ENCODE results near the gene ARID5B.

The ARID5B gene

DNA sequence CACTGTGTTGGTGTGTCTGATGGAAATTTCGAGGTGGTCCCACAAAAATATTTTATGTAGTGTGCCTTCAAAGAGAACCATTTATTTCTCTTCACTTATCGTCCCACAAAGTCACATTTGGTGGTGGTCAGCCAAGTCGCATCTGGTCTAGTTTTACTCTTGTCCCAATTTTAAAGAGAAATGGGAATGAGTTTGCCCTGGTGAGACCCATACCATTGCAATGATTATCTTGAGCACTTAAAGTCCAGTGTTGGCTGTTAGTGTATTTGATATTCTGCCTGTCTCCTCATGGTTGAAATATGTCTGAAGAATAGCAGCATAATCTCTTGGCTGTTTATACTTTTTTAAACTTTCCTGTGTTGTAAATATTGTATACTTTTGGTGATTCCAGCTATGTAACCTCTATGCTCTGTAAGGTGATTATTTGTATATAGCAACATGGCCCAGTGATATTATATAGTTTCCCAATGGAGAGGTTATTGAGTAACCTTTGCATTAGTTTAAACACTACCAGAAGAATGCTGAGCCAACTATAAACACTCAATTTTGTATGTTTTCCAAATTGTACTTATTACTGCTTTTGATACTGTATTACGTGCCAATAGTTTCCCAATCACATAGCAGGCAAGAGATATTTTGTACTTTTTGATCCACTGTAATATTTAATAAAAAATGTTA, 194.9 kb downstream of the ARID5B start:
- Histone ChIP-seq H3K27ac (ENCODE audit: low read depth, low read length) (no peak overlapping the region), H3K4me3 (ENCODE audit: low read depth, low read length) (no peak overlapping the region), H3K36me3 (ENCODE audit: control insufficient read depth, insufficient read depth, low read length) (no peaks in the 10 kb centered on the region), H3K4me1 (ENCODE audit: control insufficient read depth, insufficient read depth, low read length) (peaks cover 7% of the 10 kb centered on the region; the same call in 1 of the 2 replicates), H3K9ac (ENCODE audit: low read depth, low read length) (no peak overlapping the region), H3K27me3 (ENCODE audit: control insufficient read depth, insufficient read depth, low read length) (no peaks in the 10 kb centered on the region), H3K9me3 (ENCODE audit: control insufficient read depth, insufficient read depth, low read length) (no peaks in the 10 kb centered on the region)

DNA sequence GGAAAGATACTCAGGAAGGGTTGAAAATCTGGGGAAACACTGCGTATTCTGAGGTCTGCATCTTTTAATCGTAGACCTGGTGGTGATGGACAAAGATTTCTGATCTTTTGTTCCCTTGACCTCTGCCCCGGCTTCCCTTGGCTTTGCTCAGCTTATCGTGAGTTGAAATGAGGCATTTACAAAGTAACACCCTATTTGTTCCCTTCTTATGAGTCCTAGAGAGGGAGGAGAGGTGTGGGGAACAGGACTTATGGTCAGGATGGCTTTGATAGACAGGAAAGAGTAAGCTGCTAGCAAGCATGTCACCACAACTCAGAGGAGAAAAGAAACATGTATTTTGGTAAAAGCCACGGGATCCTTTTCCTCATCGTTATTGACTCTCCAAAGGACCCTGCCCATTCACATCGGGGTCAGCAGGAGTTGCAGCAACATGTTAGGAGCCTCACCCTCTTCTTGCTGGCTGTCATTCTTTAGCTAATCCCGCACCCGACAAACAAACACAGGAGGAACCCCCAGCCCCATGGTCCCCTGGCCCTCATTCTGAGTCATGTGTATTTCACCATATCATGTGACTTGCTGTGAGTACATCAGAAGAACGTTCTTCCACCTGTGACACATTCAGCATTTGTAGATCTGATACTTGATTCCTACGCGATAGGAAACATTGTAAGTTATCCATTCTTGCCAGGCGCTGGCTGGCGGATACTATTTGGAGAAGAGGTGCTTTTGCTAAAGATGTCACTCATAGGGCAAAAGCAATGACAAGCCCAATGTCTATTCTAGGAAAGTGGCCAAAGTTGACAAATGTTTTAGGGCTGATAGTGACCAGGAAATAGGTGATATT, 197.0 kb downstream of the ARID5B start:
- Histone ChIP-seq H3K4me1 (ENCODE audit: control insufficient read depth, insufficient read depth, low read length) (peaks cover 7% of the 10 kb centered on the region; the same call in 1 of the 2 replicates), H3K9me3 (ENCODE audit: control insufficient read depth, insufficient read depth, low read length) (no peaks in the 10 kb centered on the region), H3K4me3 (ENCODE audit: low read depth, low read length) (no peak overlapping the region), H3K36me3 (ENCODE audit: control insufficient read depth, insufficient read depth, low read length) (no peaks in the 10 kb centered on the region), H3K27me3 (ENCODE audit: control insufficient read depth, insufficient read depth, low read length) (no peaks in the 10 kb centered on the region), H3K9ac (ENCODE audit: low read depth, low read length) (no peak overlapping the region), H3K27ac (ENCODE audit: low read depth, low read length) (no peak overlapping the region)

DNA sequence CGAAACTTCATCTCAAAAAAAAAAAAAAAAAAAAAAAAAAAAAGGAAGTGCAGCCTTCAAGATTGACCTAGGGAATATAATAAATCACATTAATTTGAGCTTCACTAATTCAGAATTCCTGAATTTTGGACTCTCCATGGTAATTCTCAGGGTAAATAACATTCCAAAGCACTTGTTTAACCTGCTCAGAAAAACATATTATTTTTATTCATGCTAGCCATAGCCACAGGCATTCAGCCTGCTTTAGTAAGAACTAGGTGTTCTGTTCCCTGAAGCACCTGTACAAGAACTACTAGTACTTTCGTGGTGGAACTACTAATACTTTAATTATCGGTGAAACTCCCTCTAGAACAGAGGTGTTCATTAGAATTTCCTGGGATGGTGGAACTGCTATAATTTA, 197.8 kb downstream of the ARID5B start:
- Histone ChIP-seq H3K9me3 (ENCODE audit: control insufficient read depth, insufficient read depth, low read length) (no peaks in the 10 kb centered on the region), H3K4me1 (ENCODE audit: control insufficient read depth, insufficient read depth, low read length) (no peaks in the 10 kb centered on the region), H3K27ac (ENCODE audit: low read depth, low read length) (no peak overlapping the region), H3K36me3 (ENCODE audit: control insufficient read depth, insufficient read depth, low read length) (no peaks in the 10 kb centered on the region), H3K9ac (ENCODE audit: low read depth, low read length) (no peak overlapping the region), H3K4me3 (ENCODE audit: low read depth, low read length) (no peak overlapping the region), H3K27me3 (ENCODE audit: control insufficient read depth, insufficient read depth, low read length) (no peaks in the 10 kb centered on the region)

DNA sequence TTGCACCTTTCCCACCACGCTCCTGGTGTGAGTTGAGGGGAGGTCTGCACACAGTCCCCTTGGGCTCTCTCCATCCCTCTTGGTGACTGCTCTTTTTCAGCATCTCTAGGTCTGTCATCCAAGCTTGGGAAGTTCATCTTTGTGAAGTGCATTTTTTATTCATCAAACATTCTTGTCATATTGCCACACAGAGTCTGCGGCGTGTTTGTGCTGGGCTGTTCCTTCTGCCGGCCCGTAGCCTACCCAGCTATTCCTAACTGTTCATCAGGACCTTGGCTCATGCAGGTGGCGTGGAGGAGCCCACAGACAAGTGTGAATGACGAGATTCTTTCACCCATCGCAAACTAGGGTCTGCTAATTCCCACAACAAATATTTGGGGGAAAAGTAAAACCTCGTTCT, 202.4 kb downstream of the ARID5B start:
- Histone ChIP-seq H3K4me1 (ENCODE audit: control insufficient read depth, insufficient read depth, low read length) (no peaks in the 10 kb centered on the region), H3K9ac (ENCODE audit: low read depth, low read length) (no peak overlapping the region), H3K27me3 (ENCODE audit: control insufficient read depth, insufficient read depth, low read length) (no peaks in the 10 kb centered on the region), H3K27ac (ENCODE audit: low read depth, low read length) (no peak overlapping the region), H3K4me3 (ENCODE audit: low read depth, low read length) (no peak overlapping the region), H3K36me3 (ENCODE audit: control insufficient read depth, insufficient read depth, low read length) (no peaks in the 10 kb centered on the region), H3K9me3 (ENCODE audit: control insufficient read depth, insufficient read depth, low read length) (no peaks in the 10 kb centered on the region)

DNA sequence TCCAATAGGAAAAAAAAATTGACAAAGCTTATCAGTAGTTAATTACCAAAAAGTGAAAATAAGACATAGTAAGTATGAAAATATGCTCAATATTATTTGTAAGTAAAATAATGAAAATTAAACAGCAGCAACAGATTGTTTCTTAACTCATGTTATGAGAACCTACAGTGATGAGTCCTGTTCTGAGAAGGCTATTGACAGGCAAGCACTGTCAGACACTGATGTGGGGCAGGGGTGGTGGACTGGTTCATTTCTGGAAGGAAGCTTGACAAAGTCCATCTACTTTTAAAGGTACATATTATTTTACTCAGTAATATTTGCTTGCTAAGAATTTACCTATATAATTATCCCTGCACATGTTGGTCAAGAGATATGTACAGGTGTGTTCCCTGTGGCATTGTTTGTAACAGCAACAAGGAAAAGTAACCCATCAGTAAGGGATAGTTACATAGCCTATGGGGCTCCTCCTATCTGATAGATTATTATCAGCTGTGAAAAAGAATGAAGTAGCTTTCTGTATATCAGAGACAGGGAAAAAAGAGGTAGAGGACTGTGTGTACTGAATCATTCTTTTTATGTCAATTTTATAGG, 205.5 kb downstream of the ARID5B start:
- Histone ChIP-seq H3K9ac (ENCODE audit: low read depth, low read length) (no peak overlapping the region), H3K27ac (ENCODE audit: low read depth, low read length) (no peak overlapping the region), H3K27me3 (ENCODE audit: control insufficient read depth, insufficient read depth, low read length) (no peaks in the 10 kb centered on the region), H3K9me3 (ENCODE audit: control insufficient read depth, insufficient read depth, low read length) (no peaks in the 10 kb centered on the region), H3K36me3 (ENCODE audit: control insufficient read depth, insufficient read depth, low read length) (no peaks in the 10 kb centered on the region), H3K4me3 (ENCODE audit: low read depth, low read length) (no peak overlapping the region), H3K4me1 (ENCODE audit: control insufficient read depth, insufficient read depth, low read length) (no peaks in the 10 kb centered on the region)

DNA sequence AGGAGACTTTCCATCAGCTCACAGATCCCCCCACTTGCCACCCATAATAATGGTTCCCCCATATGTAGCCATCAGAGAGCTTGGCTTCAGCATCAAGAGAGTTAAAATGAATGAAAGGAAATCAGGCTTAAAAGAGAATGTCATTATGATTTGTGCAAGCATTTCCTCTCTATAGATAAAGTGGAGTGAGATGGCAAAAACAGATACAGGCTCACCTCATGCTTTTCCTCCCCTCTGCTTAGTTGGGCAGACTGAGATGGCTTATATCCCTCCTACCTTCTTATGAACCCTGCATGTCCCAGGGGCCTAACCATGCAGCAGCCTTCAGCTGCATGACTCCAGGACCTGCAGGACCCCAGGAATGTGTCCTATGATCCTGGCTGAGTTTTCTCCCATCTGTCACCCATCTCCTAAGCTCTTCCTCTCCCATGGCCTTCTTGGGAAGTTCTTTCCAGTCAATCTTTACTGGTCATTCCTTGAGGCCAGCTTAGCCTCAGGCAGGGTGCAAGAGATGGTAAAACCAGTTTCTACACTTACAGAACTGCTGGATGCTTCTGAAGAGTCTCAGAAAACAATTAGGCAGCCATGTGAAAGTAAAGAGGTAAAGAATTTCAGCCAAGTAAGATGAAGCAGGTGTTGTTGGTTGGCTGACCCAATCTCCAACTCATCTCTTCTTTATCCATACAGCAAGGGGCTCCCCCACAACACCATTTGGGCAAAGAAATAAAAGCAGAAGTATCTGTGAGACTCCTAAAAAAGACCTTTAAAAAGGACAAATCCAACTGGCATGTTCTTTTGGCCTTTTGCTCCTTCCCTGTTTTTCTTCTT, 207.5 kb downstream of the ARID5B start:
- Histone ChIP-seq H3K36me3 (ENCODE audit: control insufficient read depth, insufficient read depth, low read length) (no peaks in the 10 kb centered on the region), H3K9ac (ENCODE audit: low read depth, low read length) (no peak overlapping the region), H3K4me3 (ENCODE audit: low read depth, low read length) (no peak overlapping the region), H3K27me3 (ENCODE audit: control insufficient read depth, insufficient read depth, low read length) (no peaks in the 10 kb centered on the region), H3K27ac (ENCODE audit: low read depth, low read length) (no peak overlapping the region), H3K9me3 (ENCODE audit: control insufficient read depth, insufficient read depth, low read length) (no peaks in the 10 kb centered on the region), H3K4me1 (ENCODE audit: control insufficient read depth, insufficient read depth, low read length) (no peaks in the 10 kb centered on the region)

DNA sequence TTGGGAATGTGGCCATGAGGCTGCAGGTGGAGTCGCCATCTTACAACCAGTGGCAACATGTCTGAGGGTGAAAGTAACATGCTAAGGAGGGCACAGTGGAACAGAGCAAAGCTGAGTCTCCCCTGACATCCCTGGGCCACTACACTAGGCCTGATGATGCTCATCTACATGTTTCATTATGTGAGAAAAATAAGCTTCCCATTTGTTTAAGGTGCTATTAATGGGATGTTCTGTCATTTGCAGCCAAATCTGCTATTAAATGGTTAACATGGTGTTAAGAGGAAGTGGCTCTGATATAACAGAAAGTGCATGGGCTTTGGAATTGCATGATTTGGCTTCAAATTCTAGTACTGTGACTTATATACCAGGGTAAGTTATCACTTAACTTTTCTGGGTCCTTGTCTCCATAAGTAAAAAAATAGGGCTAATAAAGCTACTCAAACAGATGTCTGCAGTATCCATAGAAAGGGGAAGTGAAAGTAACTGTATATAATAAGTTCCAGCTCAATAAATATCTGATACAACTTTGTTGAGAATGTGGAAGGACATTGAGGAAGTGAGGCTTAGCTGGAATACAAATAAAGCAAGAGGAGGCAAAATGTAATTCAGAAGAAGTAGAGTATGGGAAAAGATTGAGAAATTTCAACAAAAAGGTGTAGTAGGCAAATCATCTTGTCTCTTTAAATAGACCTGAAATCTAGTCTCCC, 208.2 kb downstream of the ARID5B start:
- no peak overlapping the region for H3K4me3 ChIP-seq (ENCODE audit: low read depth, low read length)
- H3K27me3 ChIP-seq (ENCODE audit: control insufficient read depth, insufficient read depth, low read length), result no peaks in the 10 kb centered on the region
- no peaks in the 10 kb centered on the region for H3K36me3 ChIP-seq (ENCODE audit: control insufficient read depth, insufficient read depth, low read length)
- H3K9ac ChIP-seq (ENCODE audit: low read depth, low read length), result no peak overlapping the region
- no peak overlapping the region for H3K27ac ChIP-seq (ENCODE audit: low read depth, low read length)
- H3K9me3 ChIP-seq (ENCODE audit: control insufficient read depth, insufficient read depth, low read length), result no peaks in the 10 kb centered on the region
- H3K4me1 ChIP-seq (ENCODE audit: control insufficient read depth, insufficient read depth, low read length), result no peaks in the 10 kb centered on the region

DNA sequence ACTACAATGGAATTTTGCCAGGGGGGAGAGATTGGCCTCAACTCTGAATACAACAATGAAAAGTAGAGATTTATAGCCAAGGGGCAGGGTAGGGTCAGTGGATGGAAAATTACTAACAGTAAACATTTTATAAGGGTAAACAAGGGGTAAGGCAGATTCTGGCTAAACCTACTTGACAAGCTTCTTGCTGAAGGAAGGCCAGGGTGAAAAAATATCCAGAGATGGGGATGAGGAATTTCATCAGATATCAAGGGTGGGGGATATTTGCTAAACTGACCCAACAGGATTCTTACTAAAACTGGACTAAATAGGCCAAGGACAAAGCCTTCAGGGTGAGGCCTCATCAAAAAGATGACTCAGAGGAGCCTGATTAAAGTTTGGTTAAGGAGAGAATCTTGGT, 210.8 kb downstream of the ARID5B start:
- Histone ChIP-seq H3K4me3 (ENCODE audit: low read depth, low read length) (no peak overlapping the region), H3K27me3 (ENCODE audit: control insufficient read depth, insufficient read depth, low read length) (no peaks in the 10 kb centered on the region), H3K9me3 (ENCODE audit: control insufficient read depth, insufficient read depth, low read length) (no peaks in the 10 kb centered on the region), H3K27ac (ENCODE audit: low read depth, low read length) (no peak overlapping the region), H3K36me3 (ENCODE audit: control insufficient read depth, insufficient read depth, low read length) (no peaks in the 10 kb centered on the region), H3K9ac (ENCODE audit: low read depth, low read length) (no peak overlapping the region), H3K4me1 (ENCODE audit: control insufficient read depth, insufficient read depth, low read length) (no peaks in the 10 kb centered on the region)

DNA sequence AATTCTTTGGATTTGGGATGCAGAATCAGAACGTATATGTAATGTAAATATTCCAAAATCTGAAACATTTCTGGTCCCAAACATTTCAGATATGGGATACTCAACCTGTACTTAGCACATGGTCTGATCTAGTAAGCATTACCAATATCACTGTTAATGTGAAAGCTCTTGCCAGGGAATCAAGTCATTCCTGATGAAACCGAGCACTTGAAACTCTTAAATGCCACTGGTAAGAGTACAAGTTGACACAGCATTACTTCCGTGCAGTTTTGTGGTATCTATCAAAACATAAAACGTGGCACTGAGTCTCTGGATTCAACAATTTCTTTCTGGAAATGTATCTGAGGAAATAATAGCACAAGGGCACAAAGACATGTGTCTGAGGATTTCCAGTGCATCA, 211.5 kb downstream of the ARID5B start:
- Histone ChIP-seq H3K4me3 (ENCODE audit: low read depth, low read length) (no peak overlapping the region), H3K9ac (ENCODE audit: low read depth, low read length) (no peak overlapping the region), H3K9me3 (ENCODE audit: control insufficient read depth, insufficient read depth, low read length) (no peaks in the 10 kb centered on the region), H3K27ac (ENCODE audit: low read depth, low read length) (no peak overlapping the region), H3K4me1 (ENCODE audit: control insufficient read depth, insufficient read depth, low read length) (no peaks in the 10 kb centered on the region), H3K36me3 (ENCODE audit: control insufficient read depth, insufficient read depth, low read length) (no peaks in the 10 kb centered on the region), H3K27me3 (ENCODE audit: control insufficient read depth, insufficient read depth, low read length) (no peaks in the 10 kb centered on the region)

DNA sequence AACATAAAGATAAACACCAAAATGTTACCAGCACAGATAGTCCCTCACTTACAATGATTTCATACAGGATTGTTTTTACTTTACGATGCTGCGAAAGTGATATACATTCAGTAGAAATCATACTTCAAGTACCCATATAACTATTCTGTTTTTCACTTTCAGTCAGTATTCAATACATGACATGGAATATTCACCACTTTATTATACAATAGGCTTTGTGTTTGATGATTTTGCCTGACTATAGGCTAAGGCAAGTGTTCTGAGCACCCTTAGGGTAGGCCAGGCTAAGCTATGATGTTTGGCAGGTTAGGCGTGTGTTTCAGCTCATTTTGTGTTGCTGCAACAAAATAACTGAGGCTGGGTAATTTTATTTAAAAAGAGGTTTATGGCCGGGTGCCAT, 212.2 kb downstream of the ARID5B start:
- Histone ChIP-seq H3K36me3 (ENCODE audit: control insufficient read depth, insufficient read depth, low read length) (no peaks in the 10 kb centered on the region), H3K4me1 (ENCODE audit: control insufficient read depth, insufficient read depth, low read length) (no peaks in the 10 kb centered on the region), H3K27me3 (ENCODE audit: control insufficient read depth, insufficient read depth, low read length) (no peaks in the 10 kb centered on the region)

More for the DNA sequence above, 212.2 kb downstream of the ARID5B start:
- H3K4me3 ChIP-seq (ENCODE audit: low read depth, low read length), result no peak overlapping the region
- no peak overlapping the region for H3K9ac ChIP-seq (ENCODE audit: low read depth, low read length)
- no peaks in the 10 kb centered on the region for H3K9me3 ChIP-seq (ENCODE audit: control insufficient read depth, insufficient read depth, low read length)
- no peak overlapping the region for H3K27ac ChIP-seq (ENCODE audit: low read depth, low read length)
